Astrocyte of the hippocampus (primary cell): ENCODE data around the gene SPRYD4.
A peak's percentile ranks its signal among the peaks of the same experiment; 100 is the strongest.

Source experiments
- DNase-seq: peaks from one replicate; pipeline ENCODE4 v3.0.0; 2011; ENCODE audit warnings: low read depth, low spot score

SPRYD4 gene

GRCh38 chr12:56521209-56521589 lies 52.8 kb downstream of the SPRYD4 start:
- DNase-seq: no peak

DNA sequence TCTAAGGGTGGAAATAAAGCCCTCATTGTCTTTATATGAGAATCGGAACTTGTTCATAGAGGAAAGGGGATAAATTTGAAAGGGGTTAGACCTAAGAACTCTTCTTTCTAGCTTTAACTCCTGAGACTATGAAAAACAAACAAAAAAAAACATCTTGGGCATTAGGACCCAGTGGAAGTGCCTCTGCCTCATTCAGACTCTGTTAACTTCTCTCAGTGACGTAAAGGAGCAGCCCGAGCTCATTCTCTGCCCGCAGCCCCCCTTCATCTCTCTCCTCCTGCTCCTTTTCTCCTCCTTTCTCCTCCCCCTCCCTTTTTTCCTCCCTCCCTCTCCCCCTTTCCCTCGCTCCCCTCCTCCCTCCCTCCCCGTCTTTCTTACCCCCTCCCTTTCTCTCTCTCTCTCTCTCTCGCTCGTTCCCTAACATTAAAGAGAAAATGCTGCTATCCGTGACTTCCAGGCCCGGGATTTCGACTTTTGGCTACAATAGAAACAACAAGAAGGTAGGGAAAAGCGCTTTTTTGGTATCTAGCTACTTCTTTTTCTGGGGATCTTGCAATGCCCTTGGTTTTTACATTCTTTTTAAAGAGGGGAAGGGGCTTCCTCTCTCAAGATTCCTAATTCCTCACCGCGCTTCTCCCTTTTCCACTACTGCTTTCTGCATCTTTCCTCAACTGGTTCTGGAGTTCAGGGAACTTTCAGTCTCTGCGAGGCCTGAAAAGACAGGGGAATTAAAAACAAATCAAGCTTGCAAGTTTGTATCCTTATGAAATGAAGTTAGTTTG lies 53.4 kb downstream of the SPRYD4 start, which contains the start of gene RBMS2:
RBMS2 (plus strand) TSS at position 231 of the 782 bp plus-strand sequence; CDS start at position 435, 204 bp downstream.
- peak; percentile 94 for DNase-seq

- DNase-seq: peak; percentile 51
Measured at GRCh38 chr12:56522411-56523193, 54.2 kb downstream of the SPRYD4 start.

GRCh38 chr12:56528846-56529245 lies 60.5 kb downstream of the SPRYD4 start:
- no peak for DNase-seq
